H1 (cell line): ENCODE data around the gene HTR2B. TPM values are rescaled to one million over a fixed set of nuclear protein-coding genes. Genes with fewer than 3 reads are reported as not detected.

Experiments
- CTCF ChIA-PET: fragments of 300-600 bp; sonication (Branson Sonifier 250); formaldehyde crosslinking; loops from one replicate; lab custom pipeline; 2021; ENCODE audit not compliant: partially characterized antibody; lab: Charles Lee
- POLR2A ChIA-PET: fragments of 300-600 bp; sonication (Branson Sonifier 250); formaldehyde crosslinking; loops from one replicate; lab custom pipeline; 2021; ENCODE audit warnings: inconsistent platforms; ENCODE audit not compliant: partially characterized antibody; lab: Charles Lee
- DNase-seq, 2 experiments: peaks; one replicate each; pipeline versions ENCODE4 v3.0.0 to v3.0.0-alpha.2; 2010 to 2022; ENCODE audit warnings: low spot score in 2 of 2, low read depth in 1 of 2, mixed read lengths in 1 of 2
- FAIRE-seq: peaks from 2 replicates; lab custom pipeline; 2011; peaks lifted over from hg19 to GRCh38; lab: Jason Lieb, UNC
- H2AFZ ChIP-seq: 2 replicates; pipeline ENCODE4 v1.8.1; 2012; ENCODE audit warnings: low read length, inconsistent platforms
- H2AK5ac ChIP-seq: 2 replicates; pipeline ENCODE4 v1.6.1; 2013; ENCODE audit warnings: low read depth, low read length
- H2BK120ac ChIP-seq: replicated peaks from 2 replicates; pipeline ENCODE3; 2013; ENCODE audit warnings: low read depth, low read length, inconsistent platforms
- H2BK12ac ChIP-seq: 2 replicates; pipeline ENCODE4 v1.6.1; 2013; ENCODE audit warnings: low read depth, low read length
- H2BK15ac ChIP-seq: 2 replicates; pipeline ENCODE4 v1.6.1; 2013; ENCODE audit warnings: low read length
- H2BK20ac ChIP-seq: 2 replicates; pipeline ENCODE4 v1.6.1; 2013; ENCODE audit warnings: low read length
- H2BK5ac ChIP-seq: 2 replicates; pipeline ENCODE4 v1.6.1; 2013; ENCODE audit warnings: low read depth, low read length
- H3K14ac ChIP-seq: 2 replicates; pipeline ENCODE4 v1.6.1; 2013; ENCODE audit warnings: inconsistent platforms; ENCODE audit not compliant: insufficient read length
- H3K18ac ChIP-seq: 2 replicates; pipeline ENCODE4 v1.6.1; 2013; ENCODE audit warnings: low read length; ENCODE audit errors: extremely low read depth
- H3K23ac ChIP-seq: 2 replicates; pipeline ENCODE4 v1.6.1; 2013; ENCODE audit warnings: inconsistent platforms; ENCODE audit not compliant: insufficient read length
- H3K23me2 ChIP-seq: 2 replicates; pipeline ENCODE4 v1.6.1; 2013; ENCODE audit warnings: low read depth, low read length
- H3K27ac ChIP-seq: 2 replicates; pipeline ENCODE4 v1.6.1; 2011; ENCODE audit warnings: low read depth, low read length, inconsistent platforms
- H3K27me3 ChIP-seq, 4 experiments: replicated peaks in 1 of 4; 1 replicate in 1 of 4; 2 replicates in 3 of 4; pipeline versions ENCODE4 v1.6.1 to v1.8.1; 2011 to 2013; ENCODE audit warnings: low read length in 3 of 4, mild to moderate bottlenecking in 3 of 4, inconsistent platforms in 2 of 4, mixed read lengths in 2 of 4, moderate library complexity in 1 of 4; ENCODE audit not compliant: control insufficient read depth in 3 of 4, insufficient read depth in 3 of 4; ENCODE audit errors: extremely low read depth in 1 of 4
- H3K36me3 ChIP-seq, 4 experiments: 2 replicates each; pipeline versions ENCODE4 v1.6.1 to v1.8.1; 2011 to 2013; ENCODE audit warnings: mild to moderate bottlenecking in 4 of 4, low read length in 3 of 4, moderate library complexity in 2 of 4, control low read depth in 1 of 4, inconsistent platforms in 1 of 4; ENCODE audit not compliant: insufficient read depth in 4 of 4, control insufficient read depth in 2 of 4
- H3K4ac ChIP-seq: replicated peaks from 2 replicates; pipeline ENCODE3; 2013; ENCODE audit warnings: low read length, low read depth, mixed read lengths, inconsistent platforms; ENCODE audit not compliant: insufficient read length
- H3K4me1 ChIP-seq, 4 experiments: replicated peaks in 1 of 4; 1 replicate in 1 of 4; 2 replicates in 3 of 4; pipeline versions ENCODE4 v1.6.1 to v1.8.1; 2011 to 2013; ENCODE audit warnings: low read length in 3 of 4, inconsistent platforms in 2 of 4, mixed read lengths in 1 of 4; ENCODE audit not compliant: insufficient read depth in 4 of 4, control insufficient read depth in 3 of 4
- H3K4me2 ChIP-seq, 2 experiments: 2 replicates each; pipeline versions ENCODE4 v1.6.1 to v1.8.1; 2011 to 2013; ENCODE audit warnings: low read depth in 2 of 2, low read length in 2 of 2, control low read depth in 1 of 2, inconsistent platforms in 1 of 2, mild to moderate bottlenecking in 1 of 2; ENCODE audit not compliant: insufficient read depth in 1 of 2
- H3K4me3 ChIP-seq, 4 experiments: fragments of 200-600, 300-600 bp in 1 of 4; sonication (generic), shearing (Covaris generic), sonication (Bioruptor Twin) in 1 of 4; 2 replicates each; pipeline versions ENCODE4 v1.5.1 to v1.8.1; 2011 to 2016; ENCODE audit warnings: low read length in 4 of 4, low read depth in 3 of 4, control low read depth in 2 of 4, inconsistent platforms in 2 of 4, mild to moderate bottlenecking in 2 of 4, mixed read lengths in 1 of 4, moderate library complexity in 1 of 4; ENCODE audit not compliant: insufficient read depth in 2 of 4; ENCODE audit errors: extremely low read depth in 1 of 4
- H3K56ac ChIP-seq: replicated peaks from 2 replicates; pipeline ENCODE3; 2013; ENCODE audit warnings: low read depth, mild to moderate bottlenecking, mixed read lengths, low read length, inconsistent platforms; ENCODE audit not compliant: insufficient read length
- H3K79me1 ChIP-seq: 2 replicates; pipeline ENCODE4 v1.6.1; 2013; ENCODE audit warnings: low read depth, low read length, control low read depth
- H3K79me2 ChIP-seq, 2 experiments: 2 replicates each; pipeline versions ENCODE4 v1.6.1 to v1.8.1; 2012 to 2013; ENCODE audit warnings: low read length in 2 of 2, mild to moderate bottlenecking in 2 of 2, inconsistent platforms in 1 of 2; ENCODE audit not compliant: insufficient read depth in 2 of 2, control insufficient read depth in 1 of 2
- H3K9ac ChIP-seq, 4 experiments: replicated peaks in 1 of 4; 1 replicate in 1 of 4; 2 replicates in 3 of 4; pipeline versions ENCODE4 v1.6.1 to v1.8.1; 2011 to 2013; ENCODE audit warnings: low read depth in 3 of 4, low read length in 3 of 4, control low read depth in 2 of 4, mild to moderate bottlenecking in 2 of 4, moderate library complexity in 2 of 4, inconsistent platforms in 1 of 4; ENCODE audit errors: extremely low read depth in 1 of 4
- H3K9me3 ChIP-seq, 2 experiments: 2 replicates each; pipeline versions ENCODE4 v1.6.1 to v1.8.1; 2012 to 2013; ENCODE audit warnings: mild to moderate bottlenecking in 2 of 2, moderate library complexity in 2 of 2, control low read depth in 1 of 2, inconsistent platforms in 1 of 2, low read depth in 1 of 2, low read length in 1 of 2, mixed read lengths in 1 of 2; ENCODE audit not compliant: insufficient read depth in 2 of 2
- H4K20me1 ChIP-seq, 2 experiments: replicated peaks in 1 of 2; 2 replicates each; pipeline versions ENCODE3 to v1.8.1; 2011 to 2013; ENCODE audit warnings: inconsistent platforms in 2 of 2, low read length in 2 of 2, mild to moderate bottlenecking in 1 of 2; ENCODE audit not compliant: insufficient read depth in 2 of 2, control insufficient read depth in 1 of 2
- H4K5ac ChIP-seq: 2 replicates; pipeline ENCODE4 v1.6.1; 2013; ENCODE audit warnings: low read length, low read depth, mixed read lengths, inconsistent platforms; ENCODE audit not compliant: insufficient read length
- H4K8ac ChIP-seq: 2 replicates; pipeline ENCODE4 v1.8.0; 2013; ENCODE audit warnings: mild to moderate bottlenecking, moderate library complexity, low read length, inconsistent platforms; ENCODE audit not compliant: insufficient read depth; ENCODE audit errors: extremely low read depth
- H4K91ac ChIP-seq: replicated peaks from 2 replicates; pipeline ENCODE3; 2013; ENCODE audit warnings: low read length, mixed read lengths, inconsistent platforms; ENCODE audit not compliant: insufficient read length
- EZH2 ChIP-seq: fragments of 200-600 bp; sonication (generic); IDR thresholded peaks from 2 replicates; pipeline ENCODE4 v1.7.1; 2012; ENCODE audit warnings: low read depth, mild to moderate bottlenecking, moderate library complexity, low read length, inconsistent platforms; ENCODE audit not compliant: severe bottlenecking
- HDAC6 ChIP-seq: IDR thresholded peaks from one replicate; pipeline ENCODE4 v1.7.1; 2012; ENCODE audit warnings: low read depth, mild to moderate bottlenecking, inconsistent platforms, low read length, moderate library complexity
- JUN ChIP-seq: IDR thresholded peaks from 2 replicates; pipeline ENCODE4 v1.6.1; 2011; ENCODE audit warnings: low read depth, mild to moderate bottlenecking, improper control_type of control experiment, low read length
- MAFK ChIP-seq: IDR thresholded peaks from 2 replicates; pipeline ENCODE4 v1.6.1; 2012; ENCODE audit warnings: low read depth, mild to moderate bottlenecking, improper control_type of control experiment, low read length
- RFX5 ChIP-seq: IDR thresholded peaks from 2 replicates; pipeline ENCODE4 v1.6.1; 2011; ENCODE audit warnings: low read depth, low read length, improper control_type of control experiment, borderline replicate concordance
- RXRA ChIP-seq: IDR thresholded peaks from 2 replicates; pipeline ENCODE4 v1.6.1; 2011; ENCODE audit warnings: low read depth, mild to moderate bottlenecking, low read length, moderate library complexity; ENCODE audit not compliant: insufficient read depth
- SAP30 ChIP-seq: fragments of 300-600 bp; sonication (generic); IDR thresholded peaks from 2 replicates; pipeline ENCODE4 v1.7.1; 2012; ENCODE audit warnings: low read length, moderate library complexity, mild to moderate bottlenecking, inconsistent platforms; ENCODE audit not compliant: insufficient read depth, insufficient replicate concordance
- SP1 ChIP-seq: IDR thresholded peaks from 2 replicates; pipeline ENCODE4 v1.6.1; 2011; ENCODE audit warnings: low read depth, low read length
- SUZ12 ChIP-seq: fragments of 200-600 bp; sonication (generic); IDR thresholded peaks from 2 replicates; pipeline ENCODE4 v1.6.1; 2012; ENCODE audit warnings: mild to moderate bottlenecking, inconsistent platforms, low read length, moderate library complexity, mixed read lengths
- USF2 ChIP-seq: IDR thresholded peaks from 2 replicates; pipeline ENCODE4 v1.6.1; 2011; ENCODE audit warnings: low read length, improper control_type of control experiment
- WGBS, 2 experiments: shearing (Covaris generic) in 1 of 2; methylation state at CpG; one replicate each; pipeline versions ENCODE4 v1.1.6 to v1.1.7; 2013 to 2015; ENCODE audit warnings: low lambda C conversion rate in 2 of 2, mixed read lengths in 2 of 2, inconsistent platforms in 1 of 2, low coverage in 1 of 2, missing lambda C conversion rate in 1 of 2; ENCODE audit not compliant: insufficient replicate concordance in 2 of 2, insufficient coverage in 1 of 2, insufficient read length in 1 of 2; ENCODE audit errors: extremely low coverage in 1 of 2, missing lambda C conversion rate in 1 of 2; 5-methylcytosine and 5-hydroxymethylcytosine counted together
- polyA plus RNA-seq, 7 experiments: library from polyadenylated mRNA; depleted of rRNA in 3 of 7; stranded (reverse) in 5 of 7; unstranded in 2 of 7; fragments of >200 nt in 5 of 7; fragments of 200-250 nt in 2 of 7; gene quantifications; 1 replicate in 5 of 7; 2 replicates in 1 of 7; 4 replicates in 1 of 7; pipeline versions ENCODE4 v1.2.1 to v1.2.3, GENCODE V29; 2011 to 2013; ENCODE audit warnings: missing spikeins in 2 of 7, mixed read lengths in 2 of 7
- total RNA-seq: library from RNA; stranded (reverse); fragmentation: NEBNext Ultra II Directional; extraction: Animal tissue kit (Norgen Biotek cat#: 25700); gene quantifications from 2 replicates; pipeline ENCODE4 v1.2.1, GENCODE V29; 2021
- TF ChIP-seq, protein P1 (sequence below): IDR thresholded peaks from 2 replicates; pipeline ENCODE4 v1.6.1; 2012; ENCODE audit warnings: inconsistent platforms

Gene HTR2B
- total and polyA plus RNA-seq, 2 of the 8 experiments (the other 6 are each of a cell fraction or from before 2014, with no cell fraction given) = not detected

GRCh38 chr2:231129216-231129615, 4.4 kb upstream of the HTR2B start:
- FAIRE-seq = no peak
- CTCF ChIA-PET = interaction anchor here (1.0 to 2.8 kb wide), 5 partner anchors 16 to 280 kb away, joined by 3 to 14 read pairs (median 3); no protein-coding TSS in a partner anchor
- POLR2A ChIA-PET = interaction anchor here (0.9 to 1.6 kb wide), 2 partner anchors 18 to 47 kb away, joined by 3 to 4 read pairs; no protein-coding TSS in a partner anchor

More at GRCh38 chr2:231129216-231129615, 4.4 kb upstream of the HTR2B start:
- no peak overlapping the region for H4K5ac ChIP-seq
- no peak overlapping the region for H2BK12ac ChIP-seq
- no peak overlapping the region for H2BK20ac ChIP-seq
- peaks cover 0 to 4% (median 0%) of the 10 kb centered on the region in 4 experiments; a peak in 1 of 7 replicates for H3K4me1 ChIP-seq
- no peak overlapping the region for H3K18ac ChIP-seq
- H3K27me3 ChIP-seq = no peaks in the 10 kb centered on the region
- H2AK5ac ChIP-seq = no peak overlapping the region
- no peak for TF ChIP-seq MAFK
- no peak for TF ChIP-seq SAP30
- no peak for TF ChIP-seq USF2
- no peak for TF ChIP-seq EZH2
- no peak for TF ChIP-seq SUZ12
- TF ChIP-seq JUN = no peak
- no peak for TF ChIP-seq RFX5
- TF ChIP-seq, protein P1, sequence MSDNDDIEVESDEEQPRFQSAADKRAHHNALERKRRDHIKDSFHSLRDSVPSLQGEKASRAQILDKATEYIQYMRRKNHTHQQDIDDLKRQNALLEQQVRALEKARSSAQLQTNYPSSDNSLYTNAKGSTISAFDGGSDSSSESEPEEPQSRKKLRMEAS = no peak
- TF ChIP-seq HDAC6 = no peak
- no peak for TF ChIP-seq SP1
- TF ChIP-seq RXRA = no peak
- no peak overlapping the region for H3K4ac ChIP-seq
- no peak overlapping the region for H2BK120ac ChIP-seq
- H2BK15ac ChIP-seq = no peak overlapping the region
- no peak overlapping the region for H4K8ac ChIP-seq
- no peak overlapping the region for H3K4me3 ChIP-seq
- no peak overlapping the region for H2BK5ac ChIP-seq
- 83% methylated on average over 1 of the region's 1 CpG; no CpG with 5 or more reads in 1 of the 2 experiments for WGBS, 2 experiments
- H3K9me3 ChIP-seq = no peaks in the 10 kb centered on the region
- no peak overlapping the region for H3K14ac ChIP-seq
- H3K56ac ChIP-seq = no peak overlapping the region
- no peak overlapping the region for H4K91ac ChIP-seq
- H2AFZ ChIP-seq = no peak overlapping the region
- H3K9ac ChIP-seq = no peak overlapping the region
- H3K36me3 ChIP-seq = no peaks in the 10 kb centered on the region
- peaks cover 0 to 1% of the 10 kb centered on the region in 2 experiments for H4K20me1 ChIP-seq
- H3K79me2 ChIP-seq = peaks cover 0 to 16% of the 10 kb centered on the region in 2 experiments; a peak in 2 of 4 replicates
- H3K23me2 ChIP-seq = no peaks in the 10 kb centered on the region
- no peak overlapping the region for H3K23ac ChIP-seq
- no peaks in the 10 kb centered on the region for H3K79me1 ChIP-seq
- no peak overlapping the region for H3K4me2 ChIP-seq
- no peak overlapping the region for H3K27ac ChIP-seq
- no peak for DNase-seq
